Thyroid gland (tissue), 4 donors: ENCODE data around the gene GRK6. TPM values are rescaled to one million over a fixed set of nuclear protein-coding genes. Genes with fewer than 3 reads are reported as not detected.
A peak's percentile ranks its signal among the peaks of the same experiment; 100 is the strongest.

ENCODE experiments used
- DNase-seq, 2 donors: peaks; one replicate each; pipeline ENCODE4 v3.0.0-alpha.2; 2019
- H3K27ac ChIP-seq, 3 donors: fragments of 200-600 bp; sonication (generic); 1 replicate in 2 of 3; 2 replicates in 1 of 3; pipeline ENCODE4 v1.5.1; 2016 to 2019; ENCODE audit warnings: mild to moderate bottlenecking in 1 of 3, moderate library complexity in 1 of 3
- H3K27me3 ChIP-seq: fragments of 200-600 bp; sonication (generic); one replicate; pipeline ENCODE4 v1.5.1; 2019
- H3K36me3 ChIP-seq, 2 donors: fragments of 200-600 bp; sonication (generic); one replicate each; pipeline ENCODE4 v1.5.1; 2016 to 2019
- H3K4me1 ChIP-seq, 2 donors: fragments of 200-600 bp; sonication (generic); one replicate each; pipeline ENCODE4 v1.5.1; 2017 to 2019
- H3K4me3 ChIP-seq, 3 donors: fragments of 200-600 bp; sonication (generic); replicated peaks in 1 of 3; 1 replicate in 2 of 3; 2 replicates in 1 of 3; pipeline ENCODE4 v1.5.1; 2016; ENCODE audit warnings: mild to moderate bottlenecking in 1 of 3
- H3K9me3 ChIP-seq: fragments of 200-600 bp; sonication (generic); one replicate; pipeline ENCODE4 v1.5.1; 2017
- CTCF ChIP-seq, 6 experiments: fragments of 200-600 bp in 3 of 6; fragments of 450-650 bp in 3 of 6; sonication (generic) in 3 of 6; IDR thresholded peaks; one replicate each; pipeline ENCODE4 v1.5.1; 2016 to 2019; ENCODE audit warnings: antibody characterized with exemption in 6 of 6, mild to moderate bottlenecking in 2 of 6, inconsistent platforms in 1 of 6, moderate library complexity in 1 of 6
- POLR2A ChIP-seq, 2 donors: fragments of 450-650 bp; IDR thresholded peaks; one replicate each; pipeline ENCODE4 v1.6.1; 2017; ENCODE audit warnings: antibody characterized with exemption in 2 of 2, mild to moderate bottlenecking in 2 of 2, moderate library complexity in 1 of 2
- WGBS, 2 donors: methylation state at CpG; one replicate each; pipeline ENCODE4 v1.1.5; 2017; 5-methylcytosine and 5-hydroxymethylcytosine counted together
- intact Hi-C: fragments of 100-400 bp; cut with DNase I; formaldehyde crosslinking; loops from one replicate; pipeline ENCODE4 v1.15.1; 2023
- total RNA-seq, 4 donors: library from RNA; depleted of rRNA; stranded (reverse); fragments of >200 nt; gene quantifications; one replicate each; pipeline ENCODE4 v1.2.3, GENCODE V29; 2016

The GRK6 gene
- total RNA-seq, 4 donors from 2014 or later = 14.0 to 27.8 (median 18.8) TPM

- Histone ChIP-seq H3K4me1 (peaks cover 20 to 35% of the 10 kb centered on the region in 2 donors), H3K36me3 (no peaks in the 10 kb centered on the region), H3K9me3 (no peaks in the 10 kb centered on the region), H3K27me3 (no peaks in the 10 kb centered on the region), H3K4me3 (no peak overlapping the region), H3K27ac (peak overlapping the region; percentile 59 to 76 (median 68))
- WGBS, 2 donors = 52 to 59% methylated on average over 14 of the region's 14 CpGs
- TF ChIP-seq CTCF (IDR thresholded peaks at IDR 0.05) (no peak), POLR2A (IDR thresholded peaks at IDR 0.05) (no peak)
- DNase-seq = peak in 1 of 2 donors; percentile 20
- intact Hi-C loops = no loop called here
These were observed 53.3 kb downstream of the GRK6 start for GRCh38 chr5:177479774-177480173.

- WGBS, 2 donors = 92 to 94% methylated on average over 10 of the region's 10 CpGs
- intact Hi-C loops = no loop called here
- no peak for DNase-seq
- Histone ChIP-seq H3K27me3 (no peaks in the 10 kb centered on the region), H3K27ac (no peak overlapping the region), H3K9me3 (no peaks in the 10 kb centered on the region), H3K4me3 (no peak overlapping the region), H3K4me1 (peaks cover 20 to 25% of the 10 kb centered on the region in 2 donors), H3K36me3 (peaks cover 3 to 5% of the 10 kb centered on the region in 2 donors)
- TF ChIP-seq POLR2A (IDR thresholded peaks at IDR 0.05) (no peak), CTCF (IDR thresholded peaks at IDR 0.05) (no peak)
These were observed 55.9 kb downstream of the GRK6 start for GRCh38 chr5:177482359-177482795.

GRCh38 chr5:177483042-177483441 lies 56.6 kb downstream of the GRK6 start:
- intact Hi-C loops = no loop called here
- TF ChIP-seq POLR2A (IDR thresholded peaks at IDR 0.05) (no peak), CTCF (IDR thresholded peaks at IDR 0.05) (no peak)
- no peaks in the 10 kb centered on the region for H3K9me3 ChIP-seq
- H3K27me3 ChIP-seq = no peaks in the 10 kb centered on the region
- H3K4me3 ChIP-seq = no peak overlapping the region
- DNase-seq = no peak
- no peak overlapping the region for H3K27ac ChIP-seq
- peaks cover 8 to 12% of the 10 kb centered on the region in 2 donors for H3K36me3 ChIP-seq
- peaks cover 19 to 20% of the 10 kb centered on the region in 2 donors for H3K4me1 ChIP-seq
- WGBS, 2 donors = 95 to 97% methylated on average over 9 of the region's 9 CpGs

GRCh38 chr5:177483994-177484901 lies 57.8 kb downstream of the GRK6 start:
- H3K9me3 ChIP-seq = no peaks in the 10 kb centered on the region
- no peaks in the 10 kb centered on the region for H3K27me3 ChIP-seq
- TF ChIP-seq POLR2A (IDR thresholded peaks at IDR 0.05) (no peak), CTCF (IDR thresholded peaks at IDR 0.05) (no peak)
- H3K27ac ChIP-seq = no peak overlapping the region
- no peak overlapping the region for H3K4me3 ChIP-seq
- H3K36me3 ChIP-seq = peaks cover 8 to 13% of the 10 kb centered on the region in 2 donors
- intact Hi-C loops = no loop called here
- no peak for DNase-seq
- peaks cover 7 to 8% of the 10 kb centered on the region in 2 donors for H3K4me1 ChIP-seq
- WGBS, 2 donors = 89 to 96% methylated on average over 17 to 21 of the region's 22 CpGs
